Activated CD8-positive, alpha-beta memory T cell treated with anti-CD3 and anti-CD28 coated beads for 48 hours (primary cell): ENCODE results near the gene TMEM272.
"Not testable (repeated sequence)": the region's sequence is repeated elsewhere in the genome, so short reads cannot be mapped to it uniquely, and the experiment has no call there.

ENCODE experiments used
- DNase-seq, 3 experiments: peaks; one replicate each; pipeline ENCODE4 v3.0.0-alpha.2; 2020; ENCODE audit warnings: low read depth in 2 of 3, low spot score in 2 of 3

Gene TMEM272

DNA sequence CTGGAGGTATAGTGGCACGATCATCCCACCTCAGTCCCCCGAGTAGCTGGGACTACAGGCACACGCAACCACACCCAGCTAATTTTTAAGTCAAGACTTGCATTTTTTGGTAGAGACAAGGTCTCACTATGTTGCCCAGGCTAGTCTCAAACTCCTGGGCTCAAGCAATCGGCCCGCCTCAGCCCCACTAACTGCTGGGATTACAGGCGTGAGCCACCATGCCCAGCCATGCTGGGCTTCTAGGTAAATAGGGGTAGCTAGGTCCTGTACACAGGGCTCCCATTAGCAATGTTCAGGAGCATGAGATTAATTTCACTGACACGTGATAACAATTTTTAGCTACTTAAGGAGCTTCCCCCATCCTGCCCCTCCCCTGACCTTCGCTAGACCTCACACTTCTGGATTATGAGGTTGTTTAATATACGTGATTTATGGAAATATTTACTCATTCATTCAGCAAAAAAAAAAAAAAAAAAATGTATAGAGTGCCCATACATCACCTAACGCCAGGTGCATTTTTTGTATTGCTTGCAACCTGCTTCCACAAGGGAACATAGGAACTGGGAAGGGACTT lies 19.2 kb downstream of the TMEM272 start:
- DNase-seq = no peak

DNA sequence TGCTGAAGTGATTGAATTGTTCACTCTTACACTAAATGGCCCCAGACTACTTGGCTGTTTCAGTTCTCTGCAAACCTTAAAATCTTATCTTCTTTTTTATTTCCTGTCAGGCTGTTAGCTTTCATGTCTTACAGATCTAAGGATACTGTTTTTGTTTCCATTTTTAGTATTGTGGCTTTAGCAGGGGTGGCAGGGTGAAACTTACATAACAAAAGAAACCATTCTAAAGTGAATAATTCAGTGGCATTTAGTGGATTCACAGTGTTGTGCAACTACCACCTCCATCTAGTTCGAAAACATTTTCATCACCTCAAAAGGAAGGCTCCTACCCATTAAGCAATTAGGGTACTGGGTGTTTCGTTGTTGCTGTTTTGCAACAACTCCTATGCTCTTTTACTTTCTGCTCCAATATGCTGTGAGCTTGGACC lies 19.8 kb downstream of the TMEM272 start:
- no peak for DNase-seq

DNA sequence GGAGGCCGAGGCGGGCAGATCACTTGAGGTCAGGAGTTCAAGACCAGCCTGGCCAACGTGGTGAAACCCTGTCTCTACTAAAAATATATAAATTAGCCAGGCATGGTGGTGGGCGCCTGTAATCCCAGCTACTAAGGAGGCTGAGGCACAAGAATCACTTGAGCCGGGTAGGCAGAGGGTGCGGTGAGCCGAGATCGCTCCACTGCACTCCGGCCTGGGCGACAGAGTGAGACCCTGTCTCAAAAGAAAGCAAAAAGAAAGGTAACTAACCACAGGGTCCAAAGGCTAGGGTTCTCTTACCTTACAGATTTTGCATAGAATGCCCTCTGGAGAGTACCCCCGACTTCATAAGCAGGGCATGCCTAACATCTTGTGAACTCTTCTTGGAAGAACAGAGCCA lies 20.3 kb downstream of the TMEM272 start:
- not testable (repeated sequence) for DNase-seq

DNA sequence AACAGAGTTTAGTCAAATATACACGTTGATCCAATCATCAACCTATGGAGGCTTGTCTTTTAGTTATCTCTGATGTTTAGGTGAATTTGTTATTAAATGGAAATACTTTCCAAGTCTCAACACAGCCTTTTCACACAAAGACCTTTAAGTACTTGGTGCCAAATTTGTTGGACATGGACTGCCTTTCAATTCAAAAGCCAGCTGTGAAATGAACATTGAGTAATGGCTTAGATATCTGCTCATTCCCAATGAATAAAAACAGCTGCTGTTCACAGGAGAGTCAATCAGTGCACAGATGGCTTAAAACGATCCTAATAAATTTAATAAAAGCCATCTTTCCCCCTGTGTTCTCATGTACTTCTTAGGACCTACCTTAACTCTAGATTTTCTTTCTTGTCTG lies 21.1 kb downstream of the TMEM272 start:
- no peak for DNase-seq

DNA sequence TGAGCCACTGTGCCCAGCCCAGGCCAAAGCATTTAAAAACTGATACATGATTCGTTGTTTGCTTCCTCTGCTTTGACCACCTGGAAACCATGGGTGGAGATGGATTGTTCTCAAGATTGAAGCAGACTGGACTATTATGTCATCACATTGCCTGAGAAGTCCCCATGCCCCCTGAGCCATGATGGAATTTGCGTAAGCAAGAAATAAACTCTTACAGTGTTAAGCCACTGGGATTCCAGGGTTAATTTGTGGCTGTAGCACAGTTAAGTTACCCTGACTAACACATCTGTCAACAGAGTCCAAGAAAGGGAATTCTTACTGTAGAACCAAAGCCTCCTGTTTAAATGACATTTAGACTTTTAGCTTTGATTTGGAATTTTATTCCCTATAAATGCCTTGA lies 21.6 kb downstream of the TMEM272 start:
- DNase-seq = no peak

DNA sequence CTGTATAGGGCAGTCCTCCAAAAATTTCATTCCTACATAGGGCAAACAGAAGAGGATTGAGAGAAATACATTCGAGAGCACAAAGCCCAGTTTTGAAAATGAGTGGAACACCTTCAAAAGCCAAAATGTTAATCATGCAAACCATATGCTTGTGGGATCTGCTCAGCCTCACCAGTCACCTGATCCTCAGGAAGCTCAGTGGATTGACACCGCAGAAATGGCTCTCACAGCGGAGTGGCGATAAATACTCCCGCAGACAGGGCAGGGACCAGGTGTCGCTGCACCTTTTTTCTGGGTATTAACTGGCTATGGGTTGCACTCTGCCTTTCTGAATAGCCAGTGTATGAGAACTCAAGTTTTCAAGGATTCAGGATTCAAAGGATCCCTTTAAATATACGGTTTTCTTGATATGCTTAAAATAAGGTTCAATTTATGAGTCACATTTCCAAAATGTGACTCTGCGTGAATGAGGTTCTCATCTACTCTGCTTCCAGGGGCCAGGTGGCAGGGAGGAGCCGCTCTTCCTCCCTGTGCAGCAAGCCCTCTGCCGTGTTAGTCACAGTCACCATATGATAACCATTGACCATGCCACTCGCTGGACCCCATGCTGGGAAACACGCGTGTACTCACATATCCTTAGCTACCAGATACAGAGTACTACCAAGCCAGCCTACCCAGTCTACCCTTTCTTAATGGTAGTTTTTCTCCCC lies 22.7 kb downstream of the TMEM272 start:
- no peak for DNase-seq

DNA sequence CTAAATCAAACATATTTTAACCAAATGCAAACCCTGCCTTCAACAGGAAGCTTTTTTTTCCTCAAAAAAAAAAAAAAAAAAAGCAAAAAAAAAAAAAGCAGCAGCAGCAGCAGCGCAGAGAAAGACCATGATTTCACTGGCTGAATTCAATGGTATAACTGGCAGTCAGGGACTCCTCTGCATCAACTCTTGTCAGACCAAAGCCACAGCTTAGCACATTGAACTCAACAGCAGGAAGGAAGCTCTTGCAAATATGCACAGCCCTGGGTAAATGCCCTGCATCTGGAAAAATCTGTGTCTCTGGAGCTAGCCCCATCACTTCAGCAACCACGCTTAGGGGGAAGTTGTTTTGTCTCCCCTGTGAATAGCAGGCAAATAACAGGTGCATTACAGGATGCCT lies 23.4 kb downstream of the TMEM272 start:
- DNase-seq = no peak

DNA sequence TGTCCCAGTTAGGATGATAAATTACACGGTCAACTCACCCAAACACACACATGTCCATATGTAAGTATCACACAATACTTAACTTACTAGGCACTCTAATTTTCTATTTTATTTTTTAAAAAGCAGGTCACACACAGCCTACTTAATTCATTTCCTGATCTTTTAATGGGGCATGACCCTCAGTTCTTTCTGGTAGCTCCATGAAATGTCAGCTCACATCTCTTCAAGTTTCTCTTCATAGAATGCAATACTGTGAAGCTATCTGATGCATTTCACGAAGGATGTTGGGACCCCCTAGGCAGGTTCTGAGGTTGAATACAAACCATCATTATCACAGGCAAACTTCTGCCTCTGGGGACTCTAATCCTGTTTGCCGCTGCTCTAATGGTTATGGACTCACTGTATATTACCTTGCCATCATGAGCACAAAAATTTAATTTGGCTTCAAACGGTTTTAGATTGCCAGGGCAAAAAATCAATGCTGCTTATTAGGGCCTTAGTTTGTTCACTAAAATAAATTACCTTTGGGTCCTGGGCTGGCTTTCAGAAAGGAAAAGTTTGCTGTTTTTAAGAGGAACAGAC lies 24.9 kb downstream of the TMEM272 start:
- DNase-seq = no peak

DNA sequence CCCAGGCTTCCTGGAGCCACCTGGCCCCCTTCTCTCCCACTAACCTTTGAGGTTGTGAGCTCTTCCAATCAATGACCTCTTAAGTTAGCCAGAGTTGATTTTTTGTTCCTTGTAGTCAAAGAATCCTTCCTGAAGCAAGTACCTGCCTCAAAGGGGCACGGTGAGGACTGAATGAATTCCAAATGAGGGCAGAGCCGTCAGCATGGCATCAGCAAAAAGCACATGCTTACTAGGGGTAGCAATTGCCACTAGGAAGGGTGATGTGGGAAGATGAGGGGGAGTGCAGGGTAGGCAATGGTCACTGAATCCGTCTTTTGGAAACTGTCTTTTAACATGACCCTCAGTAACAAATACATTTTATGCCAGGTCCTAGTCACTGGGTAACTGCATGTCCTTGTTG lies 25.4 kb downstream of the TMEM272 start:
- DNase-seq = no peak

DNA sequence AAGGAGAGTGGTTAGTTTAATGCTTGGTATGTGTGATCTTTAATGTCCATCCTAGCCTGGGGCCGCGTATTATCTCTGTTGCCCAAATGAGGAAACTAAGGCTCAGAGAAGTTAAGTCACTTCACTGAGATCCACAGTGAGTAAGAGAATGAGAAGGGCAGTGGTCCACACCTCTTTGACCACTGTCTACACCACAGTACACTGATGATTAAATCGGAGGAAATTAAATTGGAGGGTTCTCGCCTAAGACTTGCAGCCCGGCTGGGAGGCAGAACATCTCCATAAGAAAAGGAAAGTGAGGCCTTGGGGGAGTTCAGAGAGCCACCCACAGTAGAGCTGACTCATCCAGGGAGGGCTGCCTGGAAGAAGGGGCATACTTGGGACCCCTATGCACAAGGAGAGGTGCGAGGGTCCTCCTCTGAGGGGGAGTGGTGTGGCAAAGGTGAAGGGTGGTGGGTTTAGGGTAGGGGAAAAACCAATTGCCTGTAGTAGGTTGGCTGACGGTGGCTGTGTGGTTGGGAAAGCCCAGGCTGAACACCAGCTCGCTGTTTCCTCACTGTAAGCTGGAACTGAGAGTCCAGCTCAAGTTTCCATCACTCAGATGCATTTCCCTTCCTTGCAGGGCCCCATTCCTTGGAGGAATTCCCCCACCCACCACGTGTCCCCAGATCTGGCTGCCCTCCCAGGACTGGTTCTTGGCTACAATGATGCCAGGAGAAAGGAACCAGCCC lies 26.0 kb downstream of the TMEM272 start:
- DNase-seq = no peak

DNA sequence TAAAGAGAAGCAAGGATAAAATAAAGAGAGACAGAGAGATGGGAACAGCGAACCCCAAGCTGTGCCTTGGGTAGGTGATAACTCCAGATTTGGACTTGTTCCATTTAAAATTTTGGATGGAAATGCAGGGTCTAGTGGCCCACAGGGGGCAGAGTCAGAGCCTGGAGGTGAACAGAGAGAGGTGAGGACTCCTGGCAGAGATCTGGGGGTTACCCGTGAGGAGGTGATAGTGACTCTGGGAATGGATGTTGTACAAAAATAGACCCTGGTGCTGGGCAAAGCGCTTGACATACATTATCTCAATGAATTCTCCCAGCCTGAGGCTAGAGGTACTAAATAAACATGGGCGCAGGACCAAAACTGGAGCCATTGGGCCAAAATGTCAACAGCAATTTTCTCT lies 26.7 kb downstream of the TMEM272 start:
- no peak for DNase-seq

DNA sequence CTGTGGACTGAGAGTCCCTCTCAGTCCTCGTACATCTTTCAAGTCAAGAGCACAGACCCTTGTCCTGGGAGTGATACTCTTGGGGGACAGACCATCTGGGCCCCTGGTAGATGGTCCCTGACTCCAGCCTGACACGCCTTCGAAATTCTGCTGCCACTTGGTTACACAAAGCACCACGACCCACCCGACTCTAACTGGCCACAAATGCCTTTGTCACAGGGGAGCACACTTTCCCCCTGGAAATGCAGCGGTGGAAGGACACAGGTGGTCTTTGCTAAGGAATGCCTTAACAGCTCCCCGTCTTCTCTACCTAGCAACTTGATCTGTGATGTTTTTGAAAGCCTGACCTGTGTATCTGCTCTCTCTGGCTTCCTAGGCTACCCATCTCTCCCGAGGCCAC lies 27.3 kb downstream of the TMEM272 start:
- no peak for DNase-seq

DNA sequence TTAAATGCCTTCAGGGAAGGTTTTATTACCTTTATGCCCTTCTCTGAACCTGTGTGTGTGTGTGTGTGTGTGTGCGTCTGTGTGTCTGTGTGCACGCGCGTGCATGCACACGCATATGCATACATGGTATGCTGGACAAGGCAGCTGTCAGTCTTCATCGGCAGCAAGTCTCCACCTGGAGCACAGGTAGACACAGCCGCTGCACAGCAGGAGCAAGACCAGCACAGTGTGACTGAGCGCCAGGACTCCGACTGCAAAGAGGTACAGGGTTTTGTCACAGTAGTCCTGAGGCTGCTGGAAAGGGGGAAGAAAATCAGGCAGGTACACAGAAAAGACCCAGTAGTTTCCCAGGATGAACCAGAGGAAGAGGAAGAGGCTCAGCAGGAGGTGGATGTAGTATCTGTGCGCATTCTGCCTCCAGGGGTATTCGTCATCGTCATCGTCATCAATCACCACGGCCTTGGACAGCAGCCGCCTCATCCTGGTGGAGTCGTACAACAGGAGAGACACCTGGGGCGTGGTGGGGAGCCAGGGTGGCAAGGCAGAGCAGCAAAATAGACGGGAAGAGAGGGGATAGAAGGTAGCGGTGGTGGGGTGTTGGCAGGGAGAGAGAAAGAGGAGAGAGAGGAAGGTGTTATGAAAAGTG lies 28.2 kb downstream of the TMEM272 start:
- DNase-seq = no peak

DNA sequence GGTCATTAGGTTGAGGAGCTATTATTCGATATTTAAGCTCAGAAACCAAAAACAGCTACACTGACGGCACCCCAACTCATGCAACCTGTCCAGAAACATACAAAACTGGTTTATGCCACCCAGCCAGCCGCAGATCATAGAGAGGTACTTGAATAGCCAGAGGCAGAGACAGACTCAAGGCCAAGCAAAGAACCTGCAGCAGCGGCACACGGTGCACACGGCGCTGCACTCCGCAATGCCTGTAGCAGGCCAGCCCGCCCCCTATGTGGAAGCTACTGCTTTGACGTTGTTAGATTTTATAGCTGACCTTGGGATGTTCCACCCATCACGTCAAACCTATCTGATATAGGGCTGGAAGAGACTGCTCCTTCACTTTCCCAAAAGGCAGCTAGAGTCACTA lies 29.1 kb downstream of the TMEM272 start:
- DNase-seq = no peak

DNA sequence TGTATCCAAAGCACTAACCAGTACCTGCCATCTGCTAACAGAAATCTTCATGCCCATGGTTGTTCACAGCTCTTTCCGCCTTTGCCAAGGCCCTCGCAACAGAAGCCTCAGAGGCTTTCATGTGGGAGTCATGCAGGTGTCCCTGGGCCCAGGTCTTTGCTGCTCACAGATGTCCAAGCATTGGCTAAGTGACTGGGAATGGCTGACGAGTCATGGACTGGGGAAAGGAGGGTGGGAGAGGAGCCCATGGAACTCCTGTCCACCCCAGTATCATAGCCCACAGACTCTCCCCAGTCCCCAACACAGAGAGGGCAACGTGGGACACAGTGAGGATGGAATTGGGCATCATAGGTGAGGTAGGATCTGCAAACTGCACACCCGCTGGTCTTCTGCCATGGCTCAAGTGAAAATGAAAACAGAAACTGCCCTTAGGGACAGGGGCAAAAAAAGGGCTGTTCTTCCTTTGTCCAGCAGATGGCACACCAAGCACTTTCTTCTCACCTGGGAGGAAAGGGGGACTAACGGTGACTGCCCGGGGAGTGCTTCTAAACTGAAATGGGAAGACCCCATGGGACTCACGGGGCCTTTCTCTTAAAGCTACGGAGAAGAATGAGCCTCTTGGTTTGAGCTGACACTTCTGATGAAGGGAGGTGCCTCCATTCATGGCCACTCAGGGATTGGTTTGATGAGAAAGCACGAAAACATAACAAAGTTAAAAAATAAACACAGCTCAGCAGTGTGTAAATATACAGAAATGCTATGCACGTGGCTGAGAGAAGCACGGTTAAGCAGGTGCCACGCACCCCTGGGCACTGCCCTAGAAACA lies 29.9 kb downstream of the TMEM272 start:
- no peak for DNase-seq

DNA sequence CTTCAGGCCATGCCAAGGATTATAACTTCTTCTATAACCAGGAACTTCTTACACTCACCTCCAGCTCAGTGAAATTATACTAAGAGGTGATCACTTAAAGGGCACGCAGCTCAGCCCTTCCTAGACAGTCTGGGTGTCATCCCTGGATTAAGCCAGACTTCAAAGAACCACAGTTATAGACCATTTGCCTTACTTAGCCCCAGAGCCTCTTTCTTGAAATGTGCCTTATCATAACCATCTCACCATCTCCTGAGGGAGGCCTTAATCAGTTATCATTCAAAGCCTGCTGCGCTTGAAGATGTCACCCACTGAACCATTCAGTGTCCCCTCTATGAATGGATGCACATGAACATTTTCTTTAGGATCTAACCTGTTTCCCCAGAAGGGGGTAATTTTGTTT lies 30.9 kb downstream of the TMEM272 start:
- no peak for DNase-seq

DNA sequence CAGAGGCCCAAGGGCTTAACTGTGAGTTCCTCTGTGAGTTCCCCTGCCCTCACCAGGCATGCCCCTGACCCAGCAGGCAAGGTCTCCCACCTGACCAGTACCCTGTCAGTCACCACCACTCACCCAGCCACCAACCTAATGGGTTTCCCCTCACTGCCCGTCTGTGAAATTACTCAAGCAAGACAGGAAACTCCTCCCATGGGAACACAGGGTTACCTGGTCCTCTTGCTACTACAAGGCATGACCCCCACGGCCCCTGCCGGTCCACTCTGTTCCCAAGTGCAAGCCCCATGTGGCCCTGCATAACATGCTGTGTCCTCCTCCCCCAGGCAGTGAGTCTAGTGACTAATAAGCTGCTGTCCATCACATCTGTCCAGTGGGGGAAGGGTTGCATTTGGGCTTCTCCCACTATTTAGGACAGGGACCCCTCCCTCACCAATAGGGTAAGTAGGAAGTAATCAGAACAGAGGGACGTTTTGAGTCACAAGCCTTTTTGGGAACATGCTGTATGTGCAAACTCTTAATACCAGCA lies 33.0 kb downstream of the TMEM272 start:
- no peak for DNase-seq

DNA sequence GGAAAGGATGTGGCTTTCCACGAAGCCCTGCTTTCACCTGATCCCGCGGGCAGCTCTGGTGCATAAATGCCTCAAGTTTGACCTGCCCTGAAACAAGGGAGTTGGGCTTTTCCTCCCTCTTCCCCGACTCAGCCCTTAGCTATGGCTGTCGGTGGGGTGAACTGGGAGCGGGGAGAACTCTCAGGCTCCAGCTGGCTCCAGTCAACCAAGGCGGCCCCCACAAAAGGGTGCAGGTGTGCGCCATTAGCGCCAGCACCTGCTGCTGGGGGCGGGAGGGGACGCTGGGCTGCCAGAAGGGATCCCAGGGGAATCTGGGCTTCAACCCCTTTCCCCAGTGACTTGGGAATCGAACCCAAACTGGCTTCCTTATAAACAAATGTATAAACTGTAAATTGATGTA lies 33.9 kb downstream of the TMEM272 start:
- DNase-seq = no peak

DNA sequence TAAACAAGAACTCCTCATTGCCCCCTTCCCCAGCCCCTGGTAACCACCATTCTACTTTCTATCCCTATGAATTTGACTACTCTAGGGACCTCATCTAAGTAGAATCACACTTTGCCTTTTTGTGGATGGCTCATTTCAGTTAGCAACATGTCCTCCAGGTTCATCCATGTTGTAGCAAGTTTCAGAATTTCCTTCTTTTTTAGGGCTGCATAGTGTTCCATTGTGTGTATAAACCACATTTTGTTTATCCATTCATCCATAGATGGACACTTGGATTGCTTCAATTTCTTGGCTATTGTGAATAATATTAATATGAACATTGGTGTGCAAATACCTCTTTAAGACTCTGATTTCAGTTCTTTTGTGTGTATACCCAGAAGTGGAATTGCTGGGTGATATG lies 36.2 kb downstream of the TMEM272 start:
- DNase-seq = no peak

DNA sequence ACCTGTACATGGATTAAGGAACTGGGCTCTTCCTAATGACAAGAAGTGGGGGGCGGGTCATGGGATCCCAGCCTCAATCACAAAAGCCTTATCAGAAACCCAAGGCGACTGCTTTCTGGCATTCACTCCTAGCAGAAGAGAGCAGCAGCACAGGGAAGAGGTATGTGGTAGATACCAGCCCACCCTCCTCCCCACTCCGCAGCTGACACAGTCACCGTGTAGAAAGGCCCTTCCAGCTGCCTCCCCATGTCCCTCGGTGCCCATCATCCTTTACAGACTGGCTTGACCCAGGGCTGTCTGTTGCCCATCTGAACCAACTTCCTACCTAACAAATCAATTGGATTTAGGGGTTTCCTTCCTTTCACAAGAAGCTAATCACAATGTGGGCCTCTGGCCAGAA lies 37.9 kb downstream of the TMEM272 start:
- no peak for DNase-seq

DNA sequence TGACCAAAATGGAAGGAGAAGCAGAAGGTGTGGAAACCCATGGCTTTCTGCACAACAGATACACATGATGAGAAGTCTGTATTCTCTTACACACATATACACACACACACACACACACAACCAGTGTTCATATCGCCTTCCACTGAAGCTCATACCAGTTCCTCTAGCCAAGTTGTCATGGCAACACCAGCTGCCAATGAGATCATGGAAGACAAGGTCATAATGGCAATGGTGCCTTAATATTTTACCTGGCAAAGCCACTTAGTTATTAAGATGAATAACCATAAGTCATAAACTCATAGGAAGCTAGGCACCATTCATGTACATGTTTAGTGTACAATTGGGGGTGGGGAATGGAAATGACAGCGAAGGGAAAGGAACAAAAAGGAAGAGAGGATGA lies 38.4 kb downstream of the TMEM272 start:
- DNase-seq = no peak
